KG1 (cell line): ENCODE data around the gene ZNF362.
A peak's percentile ranks its signal among the peaks of the same experiment; 100 is the strongest.
"Not testable (repeated sequence)": the region's sequence is repeated elsewhere in the genome, so short reads cannot be mapped to it uniquely, and the experiment has no call there.

ENCODE experiments used
- DNase-seq: peaks from one replicate; lab custom pipeline; 2025; lab: John Stamatoyannopoulos, UW

ZNF362 gene

DNA sequence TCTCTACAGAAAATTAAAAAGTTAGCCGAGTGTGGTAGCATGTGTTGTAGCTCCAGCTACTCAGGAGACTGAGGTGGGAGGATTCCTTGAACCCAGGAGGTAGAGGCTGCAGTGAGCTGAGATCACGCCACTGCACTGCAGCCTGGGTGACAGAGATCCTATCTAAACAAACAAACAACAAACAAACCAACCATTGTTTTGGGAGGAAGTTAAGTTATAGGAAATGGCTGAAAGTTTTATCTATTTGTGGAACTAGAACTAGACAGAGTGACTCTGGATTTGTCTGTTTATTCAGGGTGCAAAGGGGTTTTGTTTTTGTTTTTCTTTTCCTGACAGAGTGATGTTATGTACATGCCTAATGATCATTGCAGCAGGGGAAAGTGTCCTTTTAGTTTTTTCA, 31.0 kb downstream of the ZNF362 start:
- DNase-seq = no peak

GRCh38 chr1:33288976-33289857, 32.9 kb downstream of the ZNF362 start:
- DNase-seq = no peak

DNA sequence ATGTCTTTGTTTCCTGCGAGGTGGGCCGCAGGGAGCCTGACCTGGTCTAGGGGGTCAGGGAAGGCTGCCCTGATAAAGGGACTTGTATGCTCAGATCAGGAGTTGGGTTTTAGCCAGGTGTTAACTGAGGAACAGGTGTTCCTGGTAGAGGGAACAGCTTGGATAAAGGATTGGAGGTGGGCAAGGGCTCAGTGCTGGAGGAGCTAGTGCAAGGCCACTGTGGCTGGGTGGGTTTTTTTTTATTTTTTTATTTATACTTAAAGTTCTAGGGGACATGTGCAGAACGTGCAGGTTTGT, 33.5 kb downstream of the ZNF362 start:
- DNase-seq = no peak

DNA sequence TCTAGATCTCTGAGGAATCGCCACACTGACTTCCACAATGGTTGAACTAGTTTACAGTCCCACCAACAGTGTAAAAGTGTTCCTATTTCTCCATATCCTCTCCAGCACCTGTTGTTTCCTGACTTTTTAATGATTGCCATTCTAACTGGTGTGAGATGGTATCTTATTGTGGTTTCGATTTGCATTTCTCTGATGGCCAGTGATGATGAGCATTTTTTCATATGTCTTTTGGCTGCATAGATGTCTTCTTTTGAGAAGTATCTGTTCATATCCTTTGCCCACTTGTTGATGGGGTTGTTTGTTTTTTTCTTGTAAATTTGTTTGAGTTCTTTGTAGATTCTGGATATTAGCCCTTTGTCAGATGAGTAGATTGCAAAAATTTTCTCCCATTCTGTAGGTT, 34.3 kb downstream of the ZNF362 start:
- DNase-seq = not testable (repeated sequence)

GRCh38 chr1:33292726-33293340, 36.5 kb downstream of the ZNF362 start:
- DNase-seq = no peak

GRCh38 chr1:33294071-33295010, 38.0 kb downstream of the ZNF362 start:
- DNase-seq = no peak

DNA sequence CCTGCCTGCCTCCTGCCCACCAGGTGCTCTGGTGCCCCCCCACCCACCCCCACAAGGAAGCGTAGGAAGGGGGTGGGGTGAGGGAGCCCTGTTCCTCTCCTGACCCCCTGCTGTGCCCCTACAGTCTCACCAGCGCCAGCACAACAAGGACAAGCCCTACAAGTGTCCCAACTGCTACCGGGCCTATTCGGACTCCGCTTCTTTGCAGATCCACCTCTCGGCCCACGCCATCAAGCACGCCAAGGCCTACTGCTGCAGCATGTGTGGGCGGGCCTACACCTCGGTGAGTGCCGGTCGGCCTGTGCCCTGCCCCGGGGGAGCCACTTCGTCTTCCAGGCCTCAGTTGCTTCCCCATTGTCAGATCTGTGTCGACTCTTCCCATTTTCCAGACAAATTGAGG, 38.7 kb downstream of the ZNF362 start:
- DNase-seq = no peak

- DNase-seq = peak; percentile 22
These were observed 39.3 kb downstream of the ZNF362 start for GRCh38 chr1:33295450-33296081.

- no peak for DNase-seq
These were observed 39.8 kb downstream of the ZNF362 start for GRCh38 chr1:33296082-33296458.

GRCh38 chr1:33296824-33297223, 40.5 kb downstream of the ZNF362 start:
- no peak for DNase-seq

DNA sequence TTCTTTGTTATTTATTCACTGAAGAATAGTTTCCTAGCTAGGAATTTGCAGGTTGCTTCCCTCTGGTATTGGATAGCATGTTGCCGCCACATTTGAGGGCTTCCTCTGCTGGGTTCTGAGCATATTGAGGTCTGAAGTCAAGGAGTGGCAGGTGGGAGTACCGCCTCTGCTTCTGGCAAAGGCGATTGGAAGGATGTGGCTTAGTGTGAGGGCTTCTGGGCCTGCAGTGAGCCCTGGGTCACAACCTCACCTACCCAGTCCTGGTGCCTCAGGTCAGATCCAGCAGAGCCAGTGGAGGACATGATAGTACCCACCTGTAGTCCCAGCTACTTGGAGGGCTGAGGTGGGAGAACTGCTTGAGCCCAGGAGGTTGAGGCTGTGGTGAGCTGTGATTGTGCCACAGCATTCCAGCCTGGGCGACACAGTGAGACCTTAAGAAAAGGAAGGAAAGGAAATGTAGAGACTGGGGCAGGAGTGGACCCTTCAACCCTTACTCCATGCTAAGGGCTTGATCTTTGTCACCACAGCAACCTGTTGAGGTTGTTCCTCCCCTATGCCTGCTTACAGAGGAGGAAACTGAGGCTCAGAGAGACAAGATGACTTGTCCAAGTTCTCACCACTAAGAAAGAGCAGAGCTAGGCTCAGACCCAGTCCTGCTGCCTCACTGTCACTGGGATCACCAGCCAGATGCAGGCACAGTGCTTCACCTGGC, 41.8 kb downstream of the ZNF362 start:
- DNase-seq = no peak

DNA sequence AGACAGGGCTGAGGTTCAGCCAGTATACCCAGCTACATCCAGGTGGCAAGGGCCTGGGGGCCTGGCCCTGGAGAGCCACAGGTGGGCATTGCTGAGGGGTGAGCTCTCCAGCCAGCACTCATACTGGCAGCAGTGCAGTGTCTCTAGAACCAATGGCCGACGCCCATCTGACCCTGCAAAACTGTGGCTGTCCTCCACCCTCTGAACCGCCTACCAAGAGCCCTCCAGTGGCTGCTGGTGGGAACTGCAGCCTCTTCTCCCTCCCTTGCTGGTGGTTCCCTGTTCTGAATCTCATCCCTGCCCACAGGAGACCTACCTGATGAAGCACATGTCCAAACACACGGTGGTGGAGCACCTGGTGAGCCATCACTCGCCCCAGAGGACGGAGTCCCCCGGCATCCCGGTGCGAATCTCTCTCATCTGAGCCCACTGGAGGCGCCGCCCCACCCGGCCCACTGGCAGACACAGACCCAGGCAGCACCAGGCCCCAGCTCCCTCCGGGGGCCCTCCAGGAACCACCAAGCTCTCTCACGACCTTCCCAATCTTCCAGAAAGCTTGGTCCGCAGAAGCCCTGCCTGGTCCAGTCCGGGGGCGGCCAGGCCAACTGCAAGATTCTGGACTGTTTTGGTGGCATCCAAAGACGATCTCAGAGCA, 42.5 kb downstream of the ZNF362 start:
- peak; percentile 31 for DNase-seq

DNA sequence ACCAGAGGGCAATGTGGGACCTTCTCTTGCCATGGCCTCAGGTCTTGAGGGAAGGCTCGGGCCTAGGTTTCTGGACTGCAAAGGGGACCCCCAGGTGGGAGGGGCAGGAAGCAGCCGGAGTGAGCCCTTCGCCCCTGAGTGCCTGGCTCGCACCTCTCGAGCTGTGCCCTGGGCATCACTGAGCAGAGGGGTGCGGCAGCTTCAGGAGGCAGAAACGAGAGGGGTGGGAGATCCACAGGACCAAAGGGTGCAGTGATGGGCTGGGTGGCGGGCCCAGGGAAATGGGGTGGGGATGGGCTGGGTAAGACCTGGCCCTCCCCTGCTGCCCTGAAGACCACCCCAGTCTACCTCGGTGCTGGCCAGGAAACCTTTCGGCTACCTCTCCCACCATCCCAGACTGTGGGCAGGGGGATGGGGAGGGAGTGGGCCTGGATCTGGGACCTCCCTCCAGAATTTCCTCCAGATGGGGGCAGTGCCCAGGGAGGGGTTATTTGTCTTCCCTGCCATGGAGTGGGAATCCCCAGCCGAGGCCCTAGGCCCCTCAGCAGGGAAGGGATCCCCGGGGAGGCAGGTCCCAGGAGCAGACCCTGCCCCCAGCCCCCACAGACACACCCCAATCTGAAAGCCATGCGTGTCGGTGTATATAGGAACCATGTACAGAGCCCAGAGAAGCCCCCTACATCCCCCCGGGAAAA, 43.3 kb downstream of the ZNF362 start:
- DNase-seq = no peak

GRCh38 chr1:33300673-33301072, 44.4 kb downstream of the ZNF362 start:
- no peak for DNase-seq

- no peak for DNase-seq
These were observed 45.1 kb downstream of the ZNF362 start for GRCh38 chr1:33301273-33301984.

DNA sequence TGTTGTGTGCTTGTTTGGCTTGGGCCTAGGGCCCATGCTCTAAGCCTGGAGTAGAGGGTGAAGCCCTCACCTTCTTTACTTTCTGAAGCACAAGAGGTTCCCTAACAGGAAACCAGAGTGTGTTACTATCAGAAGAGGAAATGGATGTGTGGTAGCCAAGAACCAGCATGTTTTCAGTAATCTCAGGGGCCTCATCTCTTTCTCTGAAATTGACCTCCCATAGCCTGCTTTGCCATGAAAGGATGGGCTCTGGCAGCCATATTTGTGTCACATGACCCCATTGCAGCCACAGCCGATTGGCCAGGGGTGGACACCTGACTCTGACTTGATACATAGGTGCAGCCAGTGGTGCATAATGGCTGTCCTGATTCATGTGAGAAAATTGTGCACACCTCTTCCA, 46.0 kb downstream of the ZNF362 start:
- no peak for DNase-seq

DNA sequence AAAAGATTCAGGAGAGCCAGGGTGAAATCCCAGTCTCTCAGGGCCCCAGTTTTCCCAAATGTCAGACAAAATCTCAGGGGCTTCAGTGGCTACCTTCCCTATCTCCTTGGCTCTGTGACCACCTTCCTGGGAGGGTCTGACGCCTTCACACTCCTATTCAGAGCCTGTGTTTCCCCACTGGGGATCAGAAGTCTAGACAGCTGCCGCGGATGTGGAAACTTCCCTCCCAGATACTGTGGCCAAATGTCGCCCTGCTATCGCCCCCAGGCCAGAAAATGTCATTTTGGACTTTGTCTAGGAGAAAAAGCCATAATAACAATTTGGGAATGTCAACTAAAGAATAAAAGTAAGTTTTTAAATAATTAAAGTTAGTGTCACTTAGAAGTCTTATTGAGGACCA, 48.7 kb downstream of the ZNF362 start:
- no peak for DNase-seq

DNA sequence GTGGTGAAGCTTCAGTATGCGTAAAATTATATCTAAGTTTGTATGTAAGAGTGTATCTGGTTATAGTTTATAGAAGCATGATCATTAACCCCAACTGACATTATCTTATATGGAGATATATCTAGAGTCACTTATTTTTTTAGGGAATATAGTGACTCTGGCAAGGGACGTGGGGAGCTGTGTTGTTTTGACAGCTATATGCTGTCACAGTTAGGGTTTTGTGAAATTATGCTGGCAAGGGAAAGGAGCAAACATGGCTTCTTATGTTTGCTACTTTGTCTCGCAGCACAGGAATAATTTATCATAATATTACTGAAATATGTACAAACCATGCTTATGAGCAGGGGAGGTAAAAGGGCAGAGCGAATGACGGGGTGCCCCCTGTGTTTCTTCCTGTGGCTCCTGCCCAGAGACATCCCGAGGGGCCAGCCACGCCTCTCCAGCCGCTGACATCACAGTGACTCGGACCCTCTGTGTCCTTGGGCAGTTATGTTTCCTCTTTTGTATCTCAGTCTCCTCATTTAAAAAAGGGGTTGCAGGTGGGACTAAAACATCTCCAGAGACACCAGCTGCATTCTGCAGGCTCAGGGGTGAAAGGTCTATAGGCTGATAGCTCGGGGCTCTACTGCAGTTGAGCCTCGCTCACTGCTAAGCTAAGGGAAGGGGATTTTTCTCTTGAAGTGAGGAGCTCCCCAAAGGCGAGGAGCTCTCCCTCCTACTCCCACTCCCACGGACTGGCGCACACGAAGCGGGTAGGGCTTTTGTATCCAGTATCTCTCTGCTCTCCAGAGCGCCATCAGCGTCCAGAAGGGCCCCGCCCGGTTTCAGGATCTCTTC, 49.7 kb downstream of the ZNF362 start:
- DNase-seq = no peak
